ENCODE data around the gene DCLK2. TPM values are rescaled to one million over a fixed set of nuclear protein-coding genes. Genes with fewer than 3 reads are reported as not detected.

DCLK2 gene
- total RNA-seq, 1 donor from 2014 or later, result 3.4 TPM

- no peak for DNase-seq (ENCODE audit: low read depth)
- TF ChIP-seq, protein P1, sequence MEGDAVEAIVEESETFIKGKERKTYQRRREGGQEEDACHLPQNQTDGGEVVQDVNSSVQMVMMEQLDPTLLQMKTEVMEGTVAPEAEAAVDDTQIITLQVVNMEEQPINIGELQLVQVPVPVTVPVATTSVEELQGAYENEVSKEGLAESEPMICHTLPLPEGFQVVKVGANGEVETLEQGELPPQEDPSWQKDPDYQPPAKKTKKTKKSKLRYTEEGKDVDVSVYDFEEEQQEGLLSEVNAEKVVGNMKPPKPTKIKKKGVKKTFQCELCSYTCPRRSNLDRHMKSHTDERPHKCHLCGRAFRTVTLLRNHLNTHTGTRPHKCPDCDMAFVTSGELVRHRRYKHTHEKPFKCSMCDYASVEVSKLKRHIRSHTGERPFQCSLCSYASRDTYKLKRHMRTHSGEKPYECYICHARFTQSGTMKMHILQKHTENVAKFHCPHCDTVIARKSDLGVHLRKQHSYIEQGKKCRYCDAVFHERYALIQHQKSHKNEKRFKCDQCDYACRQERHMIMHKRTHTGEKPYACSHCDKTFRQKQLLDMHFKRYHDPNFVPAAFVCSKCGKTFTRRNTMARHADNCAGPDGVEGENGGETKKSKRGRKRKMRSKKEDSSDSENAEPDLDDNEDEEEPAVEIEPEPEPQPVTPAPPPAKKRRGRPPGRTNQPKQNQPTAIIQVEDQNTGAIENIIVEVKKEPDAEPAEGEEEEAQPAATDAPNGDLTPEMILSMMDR (IDR thresholded peaks at IDR 0.05; ENCODE audit: insufficient read depth, low read length, poor library complexity, severe bottlenecking), result no peak
- no peaks in the 10 kb centered on the region for H3K27me3 ChIP-seq (ENCODE audit: control insufficient read depth, insufficient read depth, low read length)
- no peak overlapping the region for H3K4me3 ChIP-seq (ENCODE audit: low read depth, low read length)
- no peaks in the 10 kb centered on the region for H3K36me3 ChIP-seq (ENCODE audit: control insufficient read depth, insufficient read depth, low read length)
These were observed 58.2 kb downstream of the DCLK2 start for GRCh38 chr4:150136481-150136880.

GRCh38 chr4:150139297-150139865 is 61.1 kb downstream of the DCLK2 start:
- no peak for DNase-seq (ENCODE audit: low read depth)
- no peaks in the 10 kb centered on the region for H3K36me3 ChIP-seq (ENCODE audit: control insufficient read depth, insufficient read depth, low read length)
- no peak overlapping the region for H3K4me3 ChIP-seq (ENCODE audit: low read depth, low read length)
- TF ChIP-seq, protein P1 (IDR thresholded peaks at IDR 0.05; ENCODE audit: insufficient read depth, low read length, poor library complexity, severe bottlenecking), result no peak
- no peaks in the 10 kb centered on the region for H3K27me3 ChIP-seq (ENCODE audit: control insufficient read depth, insufficient read depth, low read length)

DNA sequence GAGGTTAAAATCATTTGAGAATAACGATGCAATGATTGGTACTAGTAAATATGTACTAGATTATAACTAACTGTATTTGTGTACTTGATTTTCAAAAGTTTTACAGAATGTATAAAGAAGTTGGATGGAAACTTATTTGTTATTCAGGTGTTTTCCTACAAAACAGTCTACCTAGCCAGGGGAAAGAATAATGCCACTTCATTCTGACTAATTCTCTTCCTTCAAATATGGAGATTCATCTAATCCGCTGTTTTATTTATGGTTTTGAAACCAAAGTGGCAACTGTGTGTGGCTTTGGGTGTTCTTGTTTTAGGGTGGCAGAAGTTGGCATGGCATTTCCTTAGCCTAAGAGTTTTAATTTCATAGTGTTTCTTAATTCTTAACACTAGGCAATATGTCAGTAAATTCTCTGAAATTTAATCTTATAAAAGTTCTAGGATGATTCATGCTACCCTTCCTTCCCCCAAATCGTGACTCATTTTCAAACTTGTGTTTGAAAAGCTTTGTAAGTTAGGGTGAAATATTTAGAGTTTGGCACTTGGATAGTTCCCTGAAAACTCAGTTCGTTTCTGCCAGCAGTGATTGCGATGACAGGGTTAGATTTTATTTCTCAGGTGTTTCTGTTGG is 62.6 kb downstream of the DCLK2 start:
- Histone ChIP-seq H3K4me3 (ENCODE audit: low read depth, low read length) (no peak overlapping the region), H3K36me3 (ENCODE audit: control insufficient read depth, insufficient read depth, low read length) (no peaks in the 10 kb centered on the region), H3K27me3 (ENCODE audit: control insufficient read depth, insufficient read depth, low read length) (no peaks in the 10 kb centered on the region)
- TF ChIP-seq, protein P1 (IDR thresholded peaks at IDR 0.05; ENCODE audit: insufficient read depth, low read length, poor library complexity, severe bottlenecking), result no peak
- DNase-seq (ENCODE audit: low read depth), result no peak

- DNase-seq (ENCODE audit: low read depth), result no peak
- H3K4me3 ChIP-seq (ENCODE audit: low read depth, low read length), result no peak overlapping the region
- TF ChIP-seq, protein P1 (IDR thresholded peaks at IDR 0.05; ENCODE audit: insufficient read depth, low read length, poor library complexity, severe bottlenecking), result no peak
These were observed 63.5 kb downstream of the DCLK2 start for GRCh38 chr4:150141756-150142155.

GRCh38 chr4:150142831-150143230 is 64.6 kb downstream of the DCLK2 start:
- H3K27me3 ChIP-seq (ENCODE audit: control insufficient read depth, insufficient read depth, low read length), result no peaks in the 10 kb centered on the region
- TF ChIP-seq, protein P1 (IDR thresholded peaks at IDR 0.05; ENCODE audit: insufficient read depth, low read length, poor library complexity, severe bottlenecking), result no peak

More at GRCh38 chr4:150141756-150142155, 63.5 kb downstream of the DCLK2 start:
- no peaks in the 10 kb centered on the region for H3K36me3 ChIP-seq (ENCODE audit: control insufficient read depth, insufficient read depth, low read length)
- H3K27me3 ChIP-seq (ENCODE audit: control insufficient read depth, insufficient read depth, low read length), result no peaks in the 10 kb centered on the region

More at GRCh38 chr4:150142831-150143230, 64.6 kb downstream of the DCLK2 start:
- Histone ChIP-seq H3K36me3 (ENCODE audit: control insufficient read depth, insufficient read depth, low read length) (no peaks in the 10 kb centered on the region), H3K4me3 (ENCODE audit: low read depth, low read length) (no peak overlapping the region)
- DNase-seq (ENCODE audit: low read depth), result no peak
